Renal cortical epithelial cell (primary cell): ENCODE results near the gene MEIKIN. TPM values are rescaled to one million over a fixed set of nuclear protein-coding genes. Genes with fewer than 3 reads are reported as not detected.
A peak's percentile ranks its signal among the peaks of the same experiment; 100 is the strongest.

ENCODE experiments used
- DNase-seq: peaks from one replicate; pipeline ENCODE4 v3.0.0-alpha.2; 2011; ENCODE audit warnings: low read depth
- total RNA-seq: library from RNA; depleted of rRNA; stranded (reverse); fragments of >200 nt; gene quantifications from 2 replicates; pipeline ENCODE4 v1.2.3, GENCODE V29; 2014

Gene MEIKIN
- total RNA-seq, 1 donor from 2014 or later: not detected

- DNase-seq: no peak
These were observed 28.6 kb upstream of the MEIKIN start for GRCh38 chr5:131974016-131974415.

GRCh38 chr5:131973089-131973712, 27.7 kb upstream of the MEIKIN start:
- DNase-seq: no peak

GRCh38 chr5:131968396-131968954, 23.0 kb upstream of the MEIKIN start:
- DNase-seq: no peak

GRCh38 chr5:131966551-131966950, 21.1 kb upstream of the MEIKIN start:
- no peak for DNase-seq

- no peak for DNase-seq
These were observed 20.5 kb upstream of the MEIKIN start for GRCh38 chr5:131965826-131966415.

- DNase-seq: no peak
These were observed 14.4 kb upstream of the MEIKIN start for GRCh38 chr5:131959906-131960305.

- no peak for DNase-seq
These were observed 13.7 kb upstream of the MEIKIN start for GRCh38 chr5:131959136-131959535.

- DNase-seq: peak; percentile 26
These were observed 12.4 kb upstream of the MEIKIN start for GRCh38 chr5:131957721-131958441.

GRCh38 chr5:131953969-131954368, 8.5 kb upstream of the MEIKIN start:
- no peak for DNase-seq

GRCh38 chr5:131952301-131952857, 6.9 kb upstream of the MEIKIN start:
- DNase-seq: peak; percentile 3

GRCh38 chr5:131950706-131951105, 5.2 kb upstream of the MEIKIN start:
- DNase-seq: no peak

GRCh38 chr5:131947445-131947844, 2.0 kb upstream of the MEIKIN start:
- no peak for DNase-seq

- DNase-seq: no peak
These were observed 537 bp downstream of the MEIKIN start for GRCh38 chr5:131944702-131945550.

GRCh38 chr5:131943916-131944315, 1.5 kb downstream of the MEIKIN start:
- no peak for DNase-seq

GRCh38 chr5:131942016-131942415, 3.4 kb downstream of the MEIKIN start:
- no peak for DNase-seq

GRCh38 chr5:131939690-131940345, 5.6 kb downstream of the MEIKIN start:
- no peak for DNase-seq

GRCh38 chr5:131932235-131932634, 13.2 kb downstream of the MEIKIN start:
- no peak for DNase-seq

GRCh38 chr5:131928957-131929356, 16.5 kb downstream of the MEIKIN start:
- DNase-seq: no peak

- DNase-seq: no peak
These were observed 19.3 kb downstream of the MEIKIN start for GRCh38 chr5:131926168-131926567.

GRCh38 chr5:131916481-131916880, 29.0 kb downstream of the MEIKIN start:
- DNase-seq: no peak

- DNase-seq: no peak
These were observed 31.0 kb downstream of the MEIKIN start for GRCh38 chr5:131914472-131914871.
